Stimulated activated CD4-positive, alpha-beta T cell treated with anti-CD3 and anti-CD28 coated beads, Interleukin-15, amount 100 ng/mL, for 1 hour (primary cell): ENCODE results near the gene NELL2.

ENCODE experiments used
- DNase-seq, 2 donors: peaks; one replicate each; pipeline ENCODE4 v3.0.0-alpha.2; 2020; ENCODE audit warnings: low read depth in 1 of 2, low spot score in 1 of 2

The NELL2 gene

DNA sequence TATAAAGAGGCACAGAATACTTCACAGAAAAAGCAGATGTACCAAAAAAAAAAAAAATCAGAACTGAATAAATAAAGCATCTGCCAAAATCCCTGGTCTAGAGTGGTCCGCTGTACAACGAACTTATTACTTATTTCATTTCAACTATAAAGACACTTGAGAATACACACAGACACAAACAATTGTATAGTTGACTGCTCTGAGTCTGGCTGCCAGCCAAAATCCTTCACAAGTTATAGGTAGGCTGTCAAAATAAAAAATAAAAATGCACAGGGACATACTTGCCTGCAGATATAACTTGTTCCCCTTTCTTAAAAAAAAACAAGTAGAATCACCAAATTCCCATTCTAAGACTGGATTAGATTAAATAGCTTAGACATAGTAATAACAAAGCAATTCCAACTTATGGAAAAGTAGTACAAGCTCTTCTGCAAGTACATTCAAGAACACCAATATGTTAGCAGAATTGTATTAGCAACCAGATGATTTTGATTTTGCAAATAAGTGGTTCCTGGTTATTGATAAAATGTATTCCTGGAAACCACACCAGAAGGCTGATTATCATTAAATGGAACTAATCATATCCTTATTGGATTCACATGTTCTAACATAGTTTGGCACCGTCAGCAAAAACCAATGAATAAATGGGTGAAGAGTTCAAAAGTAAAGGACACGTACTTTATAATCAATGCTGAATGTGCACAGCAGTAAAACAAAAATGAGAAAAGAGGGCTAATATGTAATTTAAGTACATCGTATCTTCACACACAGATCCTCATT, 248.5 kb downstream of the NELL2 start:
- DNase-seq, result no peak

DNA sequence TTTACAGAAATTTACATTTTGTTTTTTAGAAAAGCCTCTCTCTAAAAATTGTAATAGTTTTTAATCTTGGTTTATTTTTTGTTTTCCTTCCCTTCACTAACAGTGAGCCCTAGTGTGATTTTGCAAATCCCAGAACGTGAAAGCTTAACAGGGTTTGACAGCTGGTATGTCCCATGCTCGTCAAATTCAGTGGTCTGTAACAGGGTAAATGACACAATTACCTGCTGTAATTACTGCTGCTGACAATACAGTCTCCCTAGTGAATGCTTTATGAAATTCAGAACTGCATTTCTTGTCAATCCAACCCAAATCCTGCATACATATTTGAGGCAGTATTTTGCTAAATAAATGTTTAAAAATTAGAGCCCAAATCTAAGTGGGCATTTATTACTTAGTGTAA, 249.2 kb downstream of the NELL2 start:
- no peak for DNase-seq

DNA sequence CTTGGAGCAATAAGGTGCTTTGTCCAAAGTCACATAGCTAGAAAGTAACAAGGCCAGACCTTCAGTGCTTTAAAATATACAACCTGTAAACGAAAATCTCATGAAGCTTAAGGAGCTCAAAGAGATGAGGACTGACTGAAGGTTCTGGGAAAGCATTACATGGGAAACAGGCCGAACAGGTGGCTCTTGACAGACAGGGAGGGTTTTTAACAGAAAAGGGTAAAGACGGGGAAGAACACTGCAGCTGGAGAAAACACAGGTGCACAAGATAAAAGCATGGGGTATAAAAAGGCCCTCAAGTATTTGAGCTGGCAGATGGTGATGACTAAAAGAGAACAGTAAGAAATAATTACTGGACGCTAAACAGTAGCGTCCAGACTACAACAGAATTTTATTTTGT, 257.2 kb downstream of the NELL2 start:
- DNase-seq, result no peak

DNA sequence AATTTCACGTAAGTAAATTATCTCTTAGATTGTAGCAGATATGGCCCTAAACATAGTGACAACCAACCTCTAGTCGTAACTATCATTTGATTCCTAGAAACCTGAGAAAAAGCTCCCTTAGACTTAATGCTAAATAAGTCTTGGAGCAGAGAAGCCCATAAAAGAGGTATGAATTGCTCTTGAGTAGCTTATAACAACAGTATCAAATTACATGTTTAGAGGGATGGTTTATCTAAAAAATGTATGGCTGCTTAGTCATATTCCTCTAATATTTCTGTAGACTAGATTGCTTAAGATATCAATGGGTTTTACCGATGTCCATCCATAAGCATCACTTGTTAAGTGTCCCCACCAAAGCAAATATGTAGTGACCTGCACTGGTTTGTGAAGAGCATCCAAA, 259.7 kb downstream of the NELL2 start:
- DNase-seq, result no peak

DNA sequence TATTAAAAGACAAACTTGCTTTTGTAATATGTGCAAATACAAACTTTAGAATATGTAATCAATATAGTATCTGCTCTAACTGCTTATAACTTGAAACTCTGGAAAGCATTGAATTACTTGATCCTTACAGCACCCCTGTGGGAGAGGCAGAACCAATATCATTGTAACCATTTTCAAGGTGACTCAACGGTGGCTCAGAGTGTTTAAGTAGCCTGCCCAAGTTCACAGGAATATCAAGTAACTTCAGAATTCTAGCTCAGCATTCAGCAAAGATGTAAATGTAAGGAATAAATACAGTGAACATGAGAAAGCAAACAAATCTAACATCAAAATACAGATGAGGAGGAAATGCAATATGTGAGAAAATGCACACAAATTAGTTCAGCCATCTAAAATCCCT, 264.6 kb downstream of the NELL2 start:
- no peak for DNase-seq

DNA sequence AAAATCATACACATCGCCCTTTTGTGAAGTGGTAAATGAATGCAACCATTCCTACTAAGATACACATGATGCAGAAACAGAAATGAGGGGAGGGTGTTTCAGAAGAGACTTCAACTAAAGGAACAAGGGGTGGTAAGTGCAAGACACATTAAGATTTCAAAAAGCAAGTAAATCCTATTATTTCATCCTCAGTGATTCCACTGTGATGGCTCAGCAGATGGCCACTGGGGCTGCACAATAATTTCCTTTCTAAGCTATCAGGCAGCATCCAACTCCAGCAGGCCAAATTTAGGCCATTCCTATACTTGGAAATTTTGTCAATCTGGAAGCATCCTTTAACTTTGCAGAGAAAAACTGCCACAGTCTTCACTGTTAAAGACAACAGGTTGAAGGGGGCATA, 272.4 kb downstream of the NELL2 start:
- DNase-seq, result no peak

DNA sequence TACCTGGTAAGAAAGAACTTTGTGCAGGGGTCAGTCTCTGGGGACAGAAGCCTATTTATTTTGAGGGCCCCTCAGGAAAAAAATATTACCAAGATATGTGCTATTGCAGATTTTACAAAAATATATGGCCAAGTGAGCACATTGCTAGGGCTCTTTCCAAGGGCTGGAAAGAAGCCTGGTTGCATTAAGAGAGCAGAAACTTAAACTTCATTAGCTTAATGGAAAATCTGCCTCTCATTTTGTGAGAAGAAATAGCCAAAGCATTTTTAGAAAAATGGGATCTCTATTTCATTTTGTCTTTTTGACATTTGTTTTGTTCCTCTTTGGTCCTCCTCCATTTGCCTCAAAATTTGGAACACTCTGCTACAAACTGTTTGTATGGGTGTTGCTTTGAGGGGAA, 283.5 kb downstream of the NELL2 start:
- no peak for DNase-seq

DNA sequence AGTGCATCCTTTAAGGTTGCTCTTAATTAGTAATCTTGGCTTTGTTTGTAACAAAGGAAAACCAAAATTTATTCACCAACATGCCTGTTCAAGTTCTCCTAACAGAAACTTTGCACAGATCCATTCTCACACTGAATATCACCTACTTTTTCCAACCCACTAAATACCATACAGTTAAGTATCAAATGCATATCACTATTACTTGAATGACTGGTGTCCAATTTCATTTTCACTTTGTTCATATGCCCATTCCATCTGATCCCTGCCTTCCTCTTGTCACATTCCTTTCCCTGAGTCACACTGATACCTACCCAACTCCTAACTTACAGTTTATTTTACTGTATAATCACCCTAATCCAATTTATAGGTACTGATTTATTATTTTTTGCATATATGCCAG, 286.4 kb downstream of the NELL2 start:
- DNase-seq, result no peak

DNA sequence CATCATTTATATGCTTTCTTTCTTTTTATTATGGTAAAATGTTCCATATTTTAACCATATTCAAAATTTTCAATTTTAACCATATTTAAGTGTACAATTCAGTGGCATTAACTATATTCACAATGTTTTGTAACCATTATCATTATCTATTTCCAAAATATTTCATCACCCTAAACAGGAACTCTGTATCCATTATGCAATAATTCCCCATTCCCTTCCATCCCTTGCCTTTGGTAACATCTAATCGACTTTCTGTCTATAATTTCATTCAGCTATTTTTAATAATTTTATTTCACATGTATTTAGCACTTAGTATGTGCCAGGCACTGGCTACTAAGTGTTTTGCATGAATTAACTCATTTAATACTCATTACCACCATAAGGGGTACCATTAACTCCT, 287.5 kb downstream of the NELL2 start:
- DNase-seq, result no peak

DNA sequence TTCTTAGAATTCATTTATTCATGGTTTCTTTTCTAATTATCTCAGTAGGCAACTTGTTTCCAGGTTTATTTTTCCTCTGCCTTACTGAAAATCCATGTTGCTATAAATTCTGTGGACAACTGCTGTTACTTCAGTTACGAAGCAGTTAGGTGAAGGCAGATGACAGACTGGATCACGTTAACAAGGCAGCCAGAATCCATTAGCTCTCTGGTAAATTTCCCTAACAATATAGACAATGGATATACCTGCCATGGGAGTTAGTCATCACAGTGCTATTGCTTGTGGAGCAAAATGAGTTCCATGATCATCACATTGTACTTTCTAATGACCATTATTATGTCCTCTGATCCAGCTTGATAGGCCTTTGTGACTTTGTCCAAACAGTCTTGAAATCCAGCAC, 291.5 kb downstream of the NELL2 start:
- no peak for DNase-seq

DNA sequence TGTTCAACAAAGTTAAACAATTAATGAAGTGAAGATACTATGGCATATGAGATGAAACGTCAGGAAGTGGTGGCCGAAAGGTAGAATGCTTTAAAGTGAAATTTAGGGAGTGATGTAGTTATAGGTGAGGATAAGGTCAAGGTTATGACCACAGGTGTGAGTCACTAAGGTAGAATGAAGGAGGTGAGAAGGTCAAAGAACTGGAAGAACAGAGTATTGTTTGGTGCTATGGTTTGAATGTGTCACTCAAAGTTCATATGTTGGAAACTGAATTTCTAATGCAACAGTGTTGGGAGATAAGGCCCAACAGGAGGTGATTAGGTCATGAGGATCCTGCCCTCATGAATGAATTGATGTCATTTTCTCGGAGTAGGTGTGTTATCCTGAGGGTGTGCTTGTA, 293.6 kb downstream of the NELL2 start:
- DNase-seq, result no peak

DNA sequence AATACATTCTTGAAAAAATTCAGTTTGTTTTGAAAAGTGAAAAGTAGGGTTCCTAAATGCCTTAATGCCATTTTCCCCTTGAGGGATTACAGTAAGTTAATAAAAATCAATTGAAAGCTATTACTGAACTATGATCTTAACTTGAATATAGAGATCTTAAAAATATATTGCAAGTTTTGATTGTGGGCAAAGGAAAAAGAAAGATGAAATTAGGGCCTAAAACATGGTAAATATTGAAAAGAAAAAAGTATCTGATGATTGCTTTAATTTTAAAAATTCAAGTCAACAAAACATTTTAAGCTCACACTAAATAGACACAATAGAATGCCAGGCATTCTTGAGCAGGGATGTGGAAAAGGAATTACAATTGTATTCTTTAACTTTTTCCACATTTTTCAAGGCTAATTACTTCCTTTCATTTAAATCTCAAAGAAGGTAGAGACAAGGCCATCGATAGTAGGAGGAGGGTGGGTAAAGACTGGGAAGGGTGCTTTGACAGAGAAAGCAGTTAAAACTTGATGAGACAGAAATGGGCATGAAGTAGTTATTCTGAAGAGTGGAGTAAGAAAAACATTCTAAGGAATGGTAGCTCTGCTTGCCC, 294.4 kb downstream of the NELL2 start:
- no peak for DNase-seq

DNA sequence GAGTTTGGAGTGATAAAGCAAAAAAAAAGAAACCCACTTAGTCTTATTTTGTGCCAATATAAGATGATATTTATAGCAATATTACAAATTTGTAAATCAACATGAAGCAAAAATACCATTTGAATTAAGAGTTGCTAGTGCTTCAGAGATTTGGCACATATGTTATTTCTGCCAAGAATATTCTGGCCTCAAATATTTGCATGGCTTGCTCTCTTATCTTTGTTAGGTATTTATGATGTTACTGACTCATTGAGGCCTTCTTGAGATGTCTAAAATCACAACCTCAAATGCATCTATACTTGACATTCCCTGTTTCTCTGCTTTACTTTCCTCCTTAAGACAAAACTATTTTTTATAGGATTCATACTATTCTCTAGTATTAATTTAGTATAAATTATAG, 301.5 kb downstream of the NELL2 start:
- no peak for DNase-seq

DNA sequence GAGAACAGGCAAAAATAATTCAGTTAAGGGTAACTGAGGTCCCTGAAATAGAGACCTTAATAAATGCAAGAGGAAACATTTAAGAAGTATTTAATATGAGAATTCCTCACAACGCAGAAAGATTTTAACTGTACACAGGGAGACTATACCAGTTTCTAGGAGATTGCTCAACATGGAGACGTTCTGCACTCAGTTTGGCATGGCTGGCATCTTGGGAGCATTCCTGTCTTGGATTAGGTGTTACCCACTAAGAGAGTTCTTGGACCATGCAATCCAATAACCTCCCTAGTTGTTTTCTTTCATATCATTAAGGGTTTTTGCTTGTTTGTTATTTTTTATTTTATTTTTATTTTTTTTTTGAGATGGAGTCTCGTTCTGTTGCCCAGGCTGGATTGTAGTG, 302.4 kb downstream of the NELL2 start:
- DNase-seq, result no peak

DNA sequence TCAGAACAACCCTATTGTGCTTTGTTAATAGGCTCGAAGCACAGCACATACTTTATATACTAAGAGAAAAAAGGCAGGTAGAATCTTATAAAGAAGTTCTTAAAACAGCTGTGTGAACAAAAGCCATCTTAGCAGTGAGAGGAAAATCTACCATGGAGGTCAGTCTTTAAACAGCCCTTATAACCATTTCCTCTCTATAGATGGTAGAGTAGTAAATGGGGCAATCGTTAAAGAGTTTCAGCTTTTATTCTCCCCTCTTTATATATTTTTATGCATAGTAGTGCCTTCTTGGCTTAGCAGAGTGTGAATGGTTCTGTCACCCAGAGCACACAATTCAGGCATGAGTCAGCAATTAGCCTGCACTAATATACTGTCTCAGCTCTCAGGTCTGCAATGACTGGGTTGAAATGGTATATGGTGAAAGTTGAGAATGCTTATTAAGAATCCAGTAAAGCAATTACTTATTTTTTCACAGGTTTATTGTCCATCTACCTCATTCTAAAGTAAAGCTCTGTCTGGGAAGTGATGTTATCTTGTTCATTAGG, 305.0 kb downstream of the NELL2 start:
- no peak for DNase-seq

DNA sequence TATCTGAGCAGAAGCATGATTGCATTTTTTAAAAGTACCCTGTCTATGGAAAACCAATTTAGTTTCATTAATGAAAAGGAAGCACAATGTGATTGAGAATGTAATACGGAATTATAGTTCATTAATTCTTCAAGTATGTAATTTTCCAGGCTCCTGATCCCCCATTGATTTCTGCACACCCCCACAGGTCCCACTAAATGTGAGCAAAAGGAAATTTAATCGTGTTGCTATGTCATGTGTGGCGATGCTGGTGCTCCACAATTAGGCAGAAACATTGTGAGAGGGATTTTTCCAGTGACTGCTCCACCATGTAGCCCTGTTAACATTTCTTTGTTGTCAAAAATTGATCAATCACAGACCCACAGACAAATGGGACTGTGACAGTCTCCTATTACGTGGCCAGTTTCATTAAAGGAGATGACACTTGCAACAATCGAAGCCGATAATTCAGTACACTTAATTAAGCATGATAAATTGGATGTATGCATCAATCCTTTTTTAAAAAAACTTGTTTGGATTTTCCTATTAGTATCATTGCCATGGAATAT, 306.0 kb downstream of the NELL2 start:
- DNase-seq, result no peak

DNA sequence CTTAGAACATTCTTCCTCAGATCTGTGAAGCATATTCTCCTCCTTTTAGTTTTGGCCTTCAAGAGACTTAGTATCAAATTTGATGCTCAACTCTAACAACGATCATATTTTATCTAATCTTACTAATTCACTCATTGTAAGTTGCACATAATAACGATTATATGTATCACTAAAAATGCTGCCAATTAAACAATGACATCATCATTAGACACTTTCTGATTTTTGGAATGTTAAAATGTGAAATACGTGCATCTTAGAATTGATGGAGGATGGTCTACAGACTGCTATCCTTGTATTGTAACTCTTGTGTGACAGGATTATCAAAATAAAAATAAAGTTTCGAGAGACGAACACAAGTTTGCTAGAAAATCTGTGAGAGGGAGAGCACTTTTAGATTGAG, 311.0 kb downstream of the NELL2 start:
- no peak for DNase-seq

DNA sequence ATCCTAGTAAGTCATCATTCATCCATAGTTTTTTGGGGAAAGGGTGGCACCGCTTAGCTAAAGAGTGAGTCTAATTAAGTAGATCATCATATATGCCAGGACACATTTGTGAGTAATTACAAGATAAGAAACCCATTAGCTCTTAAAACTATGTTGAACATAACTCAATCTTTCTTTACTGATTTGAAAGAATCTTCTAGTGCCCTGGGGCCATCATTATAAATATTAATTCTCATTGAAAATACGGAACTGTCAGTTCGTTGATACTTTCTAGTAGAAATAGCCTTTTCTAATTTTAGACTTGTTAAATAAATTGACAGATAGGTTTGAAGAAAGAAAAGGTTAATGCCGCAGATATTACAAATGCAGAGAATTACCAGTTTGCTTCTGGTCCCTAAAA, 312.6 kb downstream of the NELL2 start:
- no peak for DNase-seq

DNA sequence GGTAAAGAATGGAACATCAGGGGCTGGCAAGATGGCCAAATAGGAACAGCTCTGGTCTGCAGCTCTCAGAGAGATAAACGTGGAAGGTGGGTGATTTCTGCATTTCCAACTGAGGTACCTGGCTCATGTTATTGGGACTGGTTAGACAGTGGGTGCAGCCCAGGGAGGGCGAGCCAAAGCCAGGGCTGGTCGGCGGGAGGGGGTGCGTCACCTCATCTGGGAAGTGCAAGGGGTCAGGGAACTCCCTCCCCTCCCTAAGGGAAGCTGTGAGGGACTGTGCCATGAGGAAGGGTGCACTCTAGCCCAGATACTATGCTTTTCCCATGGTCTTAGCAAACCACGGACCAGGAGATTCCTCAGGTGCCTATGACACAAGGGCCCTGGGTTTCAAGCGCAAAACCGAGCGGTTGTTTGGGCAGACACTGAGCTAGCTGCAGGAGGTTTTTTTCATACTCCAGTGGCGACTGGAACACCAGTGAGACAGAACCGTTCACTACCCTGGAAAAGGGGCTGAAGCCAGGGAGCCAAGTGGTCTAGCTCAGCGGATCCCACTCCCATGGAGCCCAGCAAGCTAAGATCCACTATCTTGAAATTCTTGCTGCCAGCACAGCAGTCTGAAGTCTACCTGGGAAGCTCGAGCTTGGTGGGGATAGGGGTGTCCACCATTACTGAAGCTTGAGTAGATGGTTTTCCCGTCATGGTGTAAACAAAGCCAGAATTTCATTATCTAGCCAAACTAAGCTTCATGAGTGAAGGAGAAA, 317.6 kb downstream of the NELL2 start:
- no peak for DNase-seq

DNA sequence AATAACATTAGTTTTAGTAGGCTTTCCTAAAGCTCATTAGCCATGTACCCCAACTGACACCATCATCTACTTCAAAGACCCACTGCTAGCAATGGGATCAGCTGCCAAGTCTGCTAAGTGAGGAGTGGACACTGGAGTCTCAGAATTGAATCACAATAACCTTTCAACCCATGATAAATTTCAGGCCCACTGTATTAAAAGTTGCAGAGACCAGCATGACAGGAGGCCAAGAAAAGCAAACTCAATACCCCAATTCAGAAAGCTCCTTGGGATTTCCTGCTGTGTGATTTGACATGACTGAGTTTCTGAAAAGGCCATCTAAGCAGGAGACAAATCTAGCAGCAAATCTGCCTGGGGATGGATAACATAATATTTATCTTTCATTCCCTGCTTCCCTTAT, 320.7 kb downstream of the NELL2 start:
- DNase-seq, result no peak

DNA sequence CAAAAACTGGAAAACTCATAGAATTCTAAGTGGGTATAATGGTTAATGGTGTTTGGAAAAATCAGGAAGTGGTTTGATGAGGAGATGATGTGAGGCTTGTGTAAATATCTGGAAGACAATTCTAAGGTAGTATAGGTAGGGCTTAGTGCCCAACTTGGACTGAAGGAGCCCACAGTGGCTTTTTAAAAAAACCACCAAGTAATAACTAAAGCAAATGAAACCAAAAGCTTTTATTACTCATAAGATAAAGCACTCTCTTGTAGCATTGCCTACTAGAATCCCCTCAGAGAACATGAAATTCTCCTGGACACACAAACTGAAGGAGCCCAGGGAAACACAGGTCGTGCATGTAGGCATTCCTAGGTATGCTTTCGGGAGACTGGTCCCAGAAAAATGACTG, 324.5 kb downstream of the NELL2 start:
- DNase-seq, result no peak

DNA sequence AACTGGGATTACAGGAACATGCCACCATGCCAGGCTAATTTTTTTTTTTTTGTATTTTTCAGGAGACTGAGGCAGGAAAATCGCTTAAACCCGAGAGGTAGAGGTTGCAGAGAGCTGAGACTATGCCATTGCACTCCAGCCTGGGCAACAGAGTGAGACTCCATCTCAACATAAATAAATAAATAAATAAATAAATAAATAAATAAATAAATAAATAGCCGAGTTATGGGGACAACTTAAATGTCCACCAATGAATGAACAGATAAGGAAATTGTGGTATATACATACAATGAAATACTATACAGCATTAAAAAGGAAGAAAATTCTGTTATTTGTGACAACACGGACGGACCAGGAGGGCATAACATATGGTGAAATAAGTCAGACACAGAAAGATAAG, 325.7 kb downstream of the NELL2 start:
- no peak for DNase-seq
